Hematopoietic multipotent progenitor cell (in vitro differentiated cells): ENCODE measurements around the gene PHAF1. TPM values are rescaled to one million over a fixed set of nuclear protein-coding genes. Genes with fewer than 3 reads are reported as not detected.
A peak's percentile ranks its signal among the peaks of the same experiment; 100 is the strongest.

ENCODE experiments used
- DNase-seq, 3 donors: peaks; one replicate each; pipeline ENCODE4 v3.0.0-alpha.2; 2011 to 2015; ENCODE audit warnings: low read depth in 2 of 3, low spot score in 2 of 3
- total RNA-seq: library from RNA; depleted of rRNA; stranded (reverse); fragments of >200 nt; gene quantifications from one replicate; pipeline ENCODE4 v1.2.3, GENCODE V29; 2012

PHAF1 gene
- total RNA-seq, 1 donor, result 21.0 TPM

- no peak for DNase-seq
Observed at GRCh38 chr16:67161595-67162058, 51.9 kb downstream of the PHAF1 start.

DNA sequence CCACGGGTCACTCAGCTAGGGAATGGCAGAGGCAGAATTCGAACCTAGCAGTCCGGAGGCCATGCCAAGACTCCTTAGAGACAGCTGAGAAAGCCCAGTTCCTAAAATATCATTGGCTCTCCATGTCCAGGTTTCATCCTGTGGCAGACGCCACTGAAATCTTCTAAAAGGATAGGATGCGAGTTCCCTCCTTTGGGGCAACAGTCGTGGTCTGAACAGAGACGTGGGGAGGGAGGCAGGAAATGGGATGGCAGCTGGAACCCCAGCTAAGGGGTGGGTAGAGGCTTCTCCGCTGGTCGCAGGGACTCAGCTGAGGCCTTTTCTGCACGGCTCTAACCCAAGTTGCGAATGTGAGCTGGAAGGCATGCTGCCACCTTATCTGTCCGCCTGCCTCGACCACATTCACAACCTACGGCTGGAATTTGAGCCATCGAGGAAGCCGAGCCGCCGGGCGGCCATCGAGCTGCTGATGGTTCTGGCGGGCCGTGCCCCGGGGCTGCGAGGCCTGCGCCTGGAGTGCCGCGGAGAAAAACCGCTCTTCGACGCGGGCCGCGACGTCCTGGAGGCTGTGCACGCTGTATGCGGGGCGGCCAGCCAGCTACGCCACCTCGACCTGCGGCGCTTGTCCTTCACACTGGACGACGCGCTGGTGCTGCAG, 52.9 kb downstream of the PHAF1 start:
- DNase-seq, result no peak

GRCh38 chr16:67163164-67163998, 53.6 kb downstream of the PHAF1 start:
- DNase-seq, result no peak

- DNase-seq, result no peak
Observed at GRCh38 chr16:67163999-67164558, 54.3 kb downstream of the PHAF1 start.

DNA sequence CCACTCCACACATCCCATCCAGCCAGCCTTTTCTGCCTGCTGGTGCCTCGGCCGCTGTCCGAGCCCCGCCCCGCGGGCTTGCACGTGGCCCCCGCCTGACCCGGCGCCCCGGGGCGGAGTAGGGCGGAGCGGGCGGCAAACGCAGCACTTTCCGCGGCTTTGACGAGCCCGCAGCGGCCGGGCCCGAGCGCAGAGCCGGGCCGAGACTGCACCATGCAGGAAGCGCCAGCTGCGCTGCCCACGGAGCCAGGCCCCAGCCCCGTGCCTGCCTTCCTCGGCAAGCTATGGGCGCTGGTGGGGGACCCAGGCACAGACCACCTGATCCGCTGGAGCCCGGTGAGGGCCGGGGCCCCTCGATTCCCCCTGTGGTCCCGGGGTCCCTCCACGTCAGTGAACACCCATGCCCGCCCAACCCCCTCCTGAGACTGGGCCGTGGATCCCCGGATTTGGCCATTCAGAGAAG, 54.9 kb downstream of the PHAF1 start, which contains the start of gene HSF4:
Gene HSF4, plus strand, starts transcription at position 147 of the 463 bp plus-strand sequence. Its CDS starts 67 bp downstream, at position 214.
- DNase-seq, result no peak

- no peak for DNase-seq
Observed at GRCh38 chr16:67165121-67166078, 55.7 kb downstream of the PHAF1 start.

- DNase-seq, result no peak
Observed at GRCh38 chr16:67166110-67166547, 56.4 kb downstream of the PHAF1 start.

- no peak for DNase-seq
Observed at GRCh38 chr16:67166598-67167168, 56.9 kb downstream of the PHAF1 start.

GRCh38 chr16:67167588-67167987, 57.8 kb downstream of the PHAF1 start:
- no peak for DNase-seq

GRCh38 chr16:67169011-67169451, 59.3 kb downstream of the PHAF1 start:
- no peak for DNase-seq

DNA sequence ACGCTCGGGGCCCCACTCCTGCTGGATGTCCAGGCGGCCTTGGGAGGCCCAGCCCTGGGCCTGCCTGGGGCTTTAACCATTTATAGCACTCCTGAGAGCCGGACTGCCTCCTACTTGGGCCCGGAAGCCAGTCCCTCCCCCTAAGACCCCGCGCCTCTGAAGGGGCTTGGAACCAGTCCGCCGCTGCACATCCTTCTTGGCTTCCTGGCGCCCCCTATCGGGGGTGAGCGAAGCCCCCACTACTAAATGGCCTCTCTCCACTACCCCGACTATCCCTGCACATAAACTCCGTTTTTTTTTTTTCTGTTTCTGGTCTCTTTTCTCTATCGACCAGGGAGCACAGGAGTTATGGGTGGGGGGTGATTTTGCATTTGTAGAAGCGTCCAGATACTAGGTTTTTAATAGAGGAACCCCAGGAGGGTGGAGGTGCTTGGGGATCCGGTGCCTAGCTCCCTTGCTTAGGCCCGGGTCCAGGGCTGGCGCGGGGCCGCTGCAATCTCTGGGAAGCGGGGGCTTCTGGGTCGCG, 60.0 kb downstream of the PHAF1 start:
- DNase-seq, result peak in 1 of 3 donors; percentile 67

- DNase-seq, result no peak
Observed at GRCh38 chr16:67170168-67170948, 60.6 kb downstream of the PHAF1 start, which contains the start of gene NOL3. Gene NOL3 (plus strand): TSS chr16:67170538.

DNA sequence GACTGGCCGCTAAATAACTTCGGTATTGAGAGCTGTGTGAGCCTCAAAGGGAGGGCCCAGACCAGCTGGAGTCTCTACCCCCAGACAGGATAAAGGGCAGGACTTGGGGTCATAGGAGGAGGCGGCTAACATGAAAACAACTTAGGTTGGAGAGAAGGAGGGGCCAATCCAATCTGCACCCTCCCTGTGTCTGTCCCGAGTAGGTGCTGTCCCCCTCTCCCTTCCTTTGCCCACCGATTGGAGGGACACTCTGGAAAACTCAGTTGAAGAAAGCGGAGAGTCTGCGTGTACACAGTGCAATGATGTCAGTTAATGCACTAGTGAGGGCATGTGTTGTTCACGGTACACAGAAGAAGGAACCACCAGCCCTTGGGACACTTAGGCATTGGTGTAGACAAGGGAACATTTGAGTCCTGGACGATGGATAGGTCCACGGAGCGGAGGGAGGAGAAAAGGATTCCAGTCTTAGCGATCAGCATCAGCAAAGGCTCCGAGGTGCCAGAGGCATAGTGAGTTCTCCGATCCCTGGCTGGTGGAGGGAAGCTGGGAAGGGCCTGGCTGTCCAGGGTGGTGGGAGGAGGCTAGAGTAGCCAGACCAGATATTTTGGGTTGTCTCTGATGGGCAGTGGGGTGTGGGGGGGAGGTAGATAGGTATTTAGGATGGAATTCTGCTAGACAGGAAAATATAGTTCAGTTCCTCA, 61.4 kb downstream of the PHAF1 start:
- DNase-seq, result no peak

- no peak for DNase-seq
Observed at GRCh38 chr16:67173323-67173722, 63.6 kb downstream of the PHAF1 start.

DNA sequence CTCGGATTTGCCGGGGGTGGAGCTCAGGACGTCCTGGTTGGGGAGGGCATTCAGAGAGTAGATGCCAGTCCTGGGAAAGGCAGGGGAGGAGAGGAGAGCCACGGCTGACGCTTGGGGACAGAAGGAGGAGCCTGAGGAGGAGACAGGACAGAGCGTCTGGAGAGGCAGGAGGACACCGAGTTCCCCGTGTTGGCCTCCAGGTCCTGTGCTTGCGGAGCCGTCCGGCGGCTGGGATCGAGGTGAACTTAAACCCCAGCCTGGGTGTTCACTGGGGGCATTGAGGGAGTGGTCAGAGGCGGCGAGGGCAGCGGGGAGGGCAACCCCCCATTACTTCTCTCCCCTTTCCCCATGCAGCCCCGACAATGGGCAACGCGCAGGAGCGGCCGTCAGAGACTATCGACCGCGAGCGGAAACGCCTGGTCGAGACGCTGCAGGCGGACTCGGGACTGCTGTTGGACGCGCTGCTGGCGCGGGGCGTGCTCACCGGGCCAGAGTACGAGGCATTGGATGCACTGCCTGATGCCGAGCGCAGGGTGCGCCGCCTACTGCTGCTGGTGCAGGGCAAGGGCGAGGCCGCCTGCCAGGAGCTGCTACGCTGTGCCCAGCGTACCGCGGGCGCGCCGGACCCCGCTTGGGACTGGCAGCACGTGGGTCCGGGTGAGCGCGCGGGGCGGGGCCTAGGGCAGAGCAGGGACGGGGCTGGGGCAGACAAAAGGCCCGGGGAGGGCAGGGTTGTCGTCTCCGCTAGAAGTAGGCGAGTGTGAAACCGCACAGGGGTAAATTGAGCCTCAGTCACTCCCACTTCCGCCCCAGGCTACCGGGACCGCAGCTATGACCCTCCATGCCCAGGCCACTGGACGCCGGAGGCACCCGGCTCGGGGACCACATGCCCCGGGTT, 64.3 kb downstream of the PHAF1 start:
- DNase-seq, result peak in 2 of 3 donors; percentile 84 to 86

- DNase-seq, result no peak
Observed at GRCh38 chr16:67174706-67175231, 65.0 kb downstream of the PHAF1 start.

DNA sequence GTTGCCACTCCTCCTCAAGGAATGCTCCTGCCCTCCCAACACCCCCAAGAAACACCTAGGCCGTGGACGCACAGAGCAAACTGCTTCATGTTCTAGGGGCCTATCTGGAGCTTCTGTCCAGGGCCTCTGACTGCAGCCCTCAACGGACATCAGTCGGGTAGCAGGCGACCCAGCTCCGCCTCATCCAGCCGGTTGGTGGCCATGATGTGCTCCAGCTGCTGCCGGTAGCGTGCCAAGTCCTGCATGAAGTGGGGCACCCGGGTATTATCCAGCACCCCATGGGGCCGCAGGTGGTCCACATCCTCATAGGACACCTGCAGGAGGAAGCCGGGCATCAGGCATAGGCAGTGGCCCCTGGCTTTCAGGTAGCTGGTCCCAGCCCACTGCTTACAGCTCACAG, 66.9 kb downstream of the PHAF1 start:
- DNase-seq, result no peak
